H9 (cell line): ENCODE data around the gene ASCC3. TPM values are rescaled to one million over a fixed set of nuclear protein-coding genes. Genes with fewer than 3 reads are reported as not detected.

ENCODE experiments used
- DNase-seq: peaks from one replicate; pipeline ENCODE4 v3.0.0-alpha.2; 2017
- H2AFZ ChIP-seq: one replicate; pipeline ENCODE4 v1.6.1; 2013; ENCODE audit warnings: mild to moderate bottlenecking, low read length, control low read depth, moderate library complexity
- H2AK5ac ChIP-seq: 2 replicates; pipeline ENCODE4 v1.6.1; 2013; ENCODE audit warnings: low read length, control low read depth, mixed read lengths; ENCODE audit not compliant: insufficient read length
- H2BK120ac ChIP-seq: one replicate; pipeline ENCODE4 v1.6.1; 2013; ENCODE audit warnings: low read depth, mild to moderate bottlenecking, low read length, control low read depth, inconsistent platforms; ENCODE audit not compliant: poor library complexity, severe bottlenecking
- H2BK12ac ChIP-seq: 2 replicates; pipeline ENCODE4 v1.6.1; 2013; ENCODE audit warnings: low read length, control low read depth, mixed read lengths, low read depth; ENCODE audit not compliant: insufficient read length
- H2BK15ac ChIP-seq: 2 replicates; pipeline ENCODE4 v1.6.1; 2013; ENCODE audit warnings: low read depth, low read length, control low read depth
- H2BK20ac ChIP-seq: one replicate; pipeline ENCODE4 v1.6.1; 2013; ENCODE audit warnings: low read depth, mild to moderate bottlenecking, low read length, control low read depth, inconsistent platforms; ENCODE audit not compliant: poor library complexity, severe bottlenecking
- H2BK5ac ChIP-seq: 2 replicates; pipeline ENCODE4 v1.6.1; 2013; ENCODE audit warnings: low read length, control low read depth, mixed read lengths; ENCODE audit not compliant: insufficient read length
- H3K14ac ChIP-seq: 2 replicates; pipeline ENCODE4 v1.6.1; 2013; ENCODE audit warnings: low read length, control low read depth; ENCODE audit not compliant: insufficient read depth
- H3K18ac ChIP-seq: 2 replicates; pipeline ENCODE4 v1.6.1; 2013; ENCODE audit warnings: low read depth, mild to moderate bottlenecking, mixed read lengths, low read length, control low read depth; ENCODE audit not compliant: insufficient read length
- H3K23ac ChIP-seq: 2 replicates; pipeline ENCODE4 v1.6.1; 2013; ENCODE audit warnings: low read length, control low read depth, mixed read lengths, low read depth; ENCODE audit not compliant: insufficient read length
- H3K23me2 ChIP-seq: 2 replicates; pipeline ENCODE4 v1.6.1; 2013; ENCODE audit warnings: low read depth, mild to moderate bottlenecking, mixed read lengths, low read length, control low read depth; ENCODE audit not compliant: insufficient read length, poor library complexity, severe bottlenecking
- H3K27ac ChIP-seq: 2 replicates; pipeline ENCODE4 v1.5.1; 2013; ENCODE audit warnings: low read length, control low read depth, mixed read lengths, low read depth; ENCODE audit not compliant: insufficient read length
- H3K27me3 ChIP-seq: 2 replicates; pipeline ENCODE4 v1.6.1; 2013; ENCODE audit warnings: low read length, control low read depth, inconsistent platforms; ENCODE audit not compliant: insufficient read depth
- H3K4ac ChIP-seq: 2 replicates; pipeline ENCODE4 v1.6.1; 2013; ENCODE audit warnings: low read depth, mild to moderate bottlenecking, control low read depth, inconsistent platforms, low read length, moderate library complexity
- H3K4me1 ChIP-seq: 2 replicates; pipeline ENCODE4 v1.6.1; 2013; ENCODE audit warnings: low read length, control low read depth, inconsistent platforms; ENCODE audit not compliant: insufficient read depth
- H3K4me2 ChIP-seq: 2 replicates; pipeline ENCODE4 v1.6.1; 2013; ENCODE audit warnings: low read length, control low read depth, mixed read lengths; ENCODE audit not compliant: insufficient read length, insufficient read depth
- H3K56ac ChIP-seq: 2 replicates; pipeline ENCODE4 v1.6.1; 2013; ENCODE audit warnings: low read depth, mild to moderate bottlenecking, mixed read lengths, low read length, control low read depth; ENCODE audit not compliant: insufficient read length
- H3K79me1 ChIP-seq: 2 replicates; pipeline ENCODE4 v1.6.1; 2013; ENCODE audit warnings: low read depth, mild to moderate bottlenecking, moderate library complexity, low read length, control low read depth, inconsistent platforms; ENCODE audit not compliant: insufficient read depth, poor library complexity, severe bottlenecking
- H3K79me2 ChIP-seq: 2 replicates; pipeline ENCODE4 v1.6.1; 2013; ENCODE audit warnings: low read length, control low read depth, inconsistent platforms; ENCODE audit not compliant: insufficient read depth
- H3K9ac ChIP-seq: 2 replicates; pipeline ENCODE4 v1.6.1; 2013; ENCODE audit warnings: low read length, control low read depth, mixed read lengths; ENCODE audit not compliant: insufficient read length; ENCODE audit errors: extremely low read depth
- H3K9me3 ChIP-seq: one replicate; pipeline ENCODE4 v1.6.1; 2013; ENCODE audit warnings: low read depth, low read length, inconsistent platforms; ENCODE audit not compliant: control insufficient read depth
- H3T11ph ChIP-seq: one replicate; pipeline ENCODE4 v1.6.1; 2013; ENCODE audit warnings: mild to moderate bottlenecking, low read length, control low read depth, inconsistent platforms
- H4K20me1 ChIP-seq: one replicate; pipeline ENCODE4 v1.6.1; 2013; ENCODE audit not compliant: control insufficient read depth, insufficient read length, insufficient read depth
- H4K5ac ChIP-seq: 2 replicates; pipeline ENCODE4 v1.6.1; 2013; ENCODE audit warnings: low read depth, mild to moderate bottlenecking, mixed read lengths, low read length, control low read depth; ENCODE audit not compliant: insufficient read length
- H4K8ac ChIP-seq: replicated peaks from 2 replicates; pipeline ENCODE4 v1.6.1; 2013; ENCODE audit warnings: low read length, control low read depth, mixed read lengths, low read depth; ENCODE audit not compliant: insufficient read length
- H4K91ac ChIP-seq: 2 replicates; pipeline ENCODE4 v1.6.1; 2013; ENCODE audit warnings: low read depth, mild to moderate bottlenecking, moderate library complexity, mixed read lengths, low read length, control low read depth; ENCODE audit not compliant: insufficient read length
- H3K27ac Mint-ChIP-seq, 3 experiments: 2 replicates in 2 of 3; 3 replicates in 1 of 3; pipeline ENCODE4 v1.8.0; 2020 to 2021; ENCODE audit warnings: mixed read lengths in 3 of 3, mild to moderate bottlenecking in 1 of 3, moderate library complexity in 1 of 3
- H3K27me3 Mint-ChIP-seq: 2 replicates; pipeline ENCODE4 v1.8.0; 2021; ENCODE audit warnings: low read depth, mild to moderate bottlenecking, moderate library complexity, mixed read lengths
- H3K36me3 Mint-ChIP-seq, 3 experiments: 2 replicates in 2 of 3; 3 replicates in 1 of 3; pipeline ENCODE4 v1.8.0; 2020 to 2021; ENCODE audit warnings: low read depth in 3 of 3, mixed read lengths in 3 of 3; ENCODE audit not compliant: insufficient read depth in 1 of 3
- H3K4me1 Mint-ChIP-seq, 2 experiments: 2 replicates each; pipeline ENCODE4 v1.8.0; 2020; ENCODE audit warnings: mixed read lengths in 2 of 2
- H3K4me3 Mint-ChIP-seq, 2 experiments: 2 replicates in 1 of 2; 3 replicates in 1 of 2; pipeline ENCODE4 v1.8.0; 2020 to 2021; ENCODE audit warnings: mild to moderate bottlenecking in 2 of 2, mixed read lengths in 2 of 2, moderate library complexity in 1 of 2
- H3K9me3 Mint-ChIP-seq, 2 experiments: 2 replicates in 1 of 2; 3 replicates in 1 of 2; pipeline ENCODE4 v1.8.0; 2020; ENCODE audit warnings: mild to moderate bottlenecking in 2 of 2, mixed read lengths in 2 of 2, moderate library complexity in 1 of 2
- WGBS: extraction: QIAGEN DNeasy Blood & Tissue Kit; methylation state at CpG from one replicate; pipeline ENCODE4 v1.1.7; 2013; ENCODE audit warnings: missing lambda C conversion rate, low lambda C conversion rate, mixed read lengths; ENCODE audit not compliant: insufficient read length; ENCODE audit errors: extremely low coverage; 5-methylcytosine and 5-hydroxymethylcytosine counted together
- total RNA-seq: library from RNA; stranded (reverse); gene quantifications from 2 replicates; pipeline ENCODE4 v1.2.1, GENCODE V29; 2021
- TF ChIP-seq, protein P1 (sequence below): fragments of 200-600 bp; sonication (generic); conservative IDR thresholded peaks from 3 replicates; pipeline ENCODE4 v1.8.0; 2021; ENCODE audit warnings: antibody characterized with exemption, mild to moderate bottlenecking

The ASCC3 gene
- total RNA-seq, 1 experiment from 2014 or later: 63.8 TPM

GRCh38 chr6:100899202-100899601 lies 18.1 kb upstream of the ASCC3 start:
- Histone ChIP-seq H3K9me3 (peaks cover 18% of the 10 kb centered on the region), H3T11ph (no peak overlapping the region), H3K79me1 (no peaks in the 10 kb centered on the region), H3K9ac (no peak overlapping the region), H3K23ac (no peak overlapping the region), H3K27ac (no peak overlapping the region), H3K79me2 (no peaks in the 10 kb centered on the region), H3K27me3 (no peaks in the 10 kb centered on the region), H3K4me2 (no peak overlapping the region), H2BK15ac (no peak overlapping the region), H4K5ac (no peak overlapping the region), H2BK12ac (no peak overlapping the region), H4K91ac (no peak overlapping the region), H3K56ac (no peak overlapping the region), H3K23me2 (no peaks in the 10 kb centered on the region), H4K20me1 (no peaks in the 10 kb centered on the region), H2AFZ (no peak overlapping the region), H3K18ac (no peak overlapping the region), H2AK5ac (no peak overlapping the region), H4K8ac (no peak overlapping the region), H2BK120ac (no peak overlapping the region), H3K4ac (no peak overlapping the region), H3K4me1 (no peaks in the 10 kb centered on the region), H2BK20ac (no peak overlapping the region), H2BK5ac (no peak overlapping the region), H3K14ac (no peak overlapping the region)
- no peak overlapping the region for H3K4me3 Mint-ChIP-seq
- no peaks in the 10 kb centered on the region; the same call in 1 of the 2 replicates for H3K27me3 Mint-ChIP-seq
- peaks cover 22 to 25% of the 10 kb centered on the region in 2 experiments for H3K9me3 Mint-ChIP-seq
- TF ChIP-seq, protein P1, sequence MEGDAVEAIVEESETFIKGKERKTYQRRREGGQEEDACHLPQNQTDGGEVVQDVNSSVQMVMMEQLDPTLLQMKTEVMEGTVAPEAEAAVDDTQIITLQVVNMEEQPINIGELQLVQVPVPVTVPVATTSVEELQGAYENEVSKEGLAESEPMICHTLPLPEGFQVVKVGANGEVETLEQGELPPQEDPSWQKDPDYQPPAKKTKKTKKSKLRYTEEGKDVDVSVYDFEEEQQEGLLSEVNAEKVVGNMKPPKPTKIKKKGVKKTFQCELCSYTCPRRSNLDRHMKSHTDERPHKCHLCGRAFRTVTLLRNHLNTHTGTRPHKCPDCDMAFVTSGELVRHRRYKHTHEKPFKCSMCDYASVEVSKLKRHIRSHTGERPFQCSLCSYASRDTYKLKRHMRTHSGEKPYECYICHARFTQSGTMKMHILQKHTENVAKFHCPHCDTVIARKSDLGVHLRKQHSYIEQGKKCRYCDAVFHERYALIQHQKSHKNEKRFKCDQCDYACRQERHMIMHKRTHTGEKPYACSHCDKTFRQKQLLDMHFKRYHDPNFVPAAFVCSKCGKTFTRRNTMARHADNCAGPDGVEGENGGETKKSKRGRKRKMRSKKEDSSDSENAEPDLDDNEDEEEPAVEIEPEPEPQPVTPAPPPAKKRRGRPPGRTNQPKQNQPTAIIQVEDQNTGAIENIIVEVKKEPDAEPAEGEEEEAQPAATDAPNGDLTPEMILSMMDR: no peak
- no peak for DNase-seq
- H3K4me1 Mint-ChIP-seq: no peaks in the 10 kb centered on the region
- no peak overlapping the region for H3K27ac Mint-ChIP-seq
- no CpG with 5 or more reads among the region's 3 CpGs for WGBS
- peaks cover 12 to 21% (median 15%) of the 10 kb centered on the region in 3 experiments for H3K36me3 Mint-ChIP-seq
